Measurements from ENCODE around the gene EIF1AD. TPM values are rescaled to one million over a fixed set of nuclear protein-coding genes. Genes with fewer than 3 reads are reported as not detected.

Gene EIF1AD
- total RNA-seq, 1 experiment from 2014 or later = 77.0 TPM

DNA sequence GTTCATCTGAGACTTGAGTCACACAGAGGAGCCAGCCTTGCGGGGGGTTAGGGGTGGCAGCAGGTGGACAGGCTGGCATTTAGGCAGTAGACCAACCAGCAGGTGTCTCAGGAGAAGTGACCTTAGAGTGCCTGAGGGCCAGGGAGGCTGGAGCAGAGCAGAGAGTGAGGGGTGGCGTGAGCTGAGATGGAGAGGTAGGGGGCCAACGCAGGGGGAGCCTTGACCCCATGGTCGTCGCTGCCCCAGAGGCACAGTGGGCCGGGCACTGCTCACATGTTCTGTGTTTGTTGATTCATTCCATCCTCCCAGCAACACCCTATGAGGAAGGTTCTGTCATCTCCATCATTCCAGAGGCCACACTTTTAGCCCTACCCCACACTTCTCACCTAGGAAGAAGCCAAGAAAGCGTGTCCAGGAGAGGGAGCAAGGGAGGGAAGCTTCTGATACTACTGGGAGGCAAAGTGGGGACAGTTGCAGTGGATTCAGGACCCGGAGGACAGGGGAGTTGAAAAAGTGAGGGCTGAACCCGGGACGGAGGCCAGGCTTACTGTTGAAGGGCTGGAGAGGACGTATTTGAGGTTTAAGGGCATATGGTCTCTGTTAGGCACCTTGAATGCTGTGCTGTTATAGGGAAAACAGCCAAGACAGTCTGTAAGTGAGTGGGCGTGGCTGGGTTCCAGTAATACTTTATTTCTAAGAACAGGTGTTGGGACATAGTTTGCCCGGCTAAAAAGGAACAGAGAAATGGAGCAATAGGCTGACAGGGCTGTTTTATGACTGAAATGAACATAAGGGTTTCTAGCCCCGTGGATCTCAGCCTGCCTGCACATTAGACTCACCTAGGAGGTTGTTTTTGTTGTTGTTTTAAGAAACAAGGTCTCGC lies 33.1 kb downstream of the EIF1AD start:
- intact Hi-C loops (cut with micrococcal nuclease) = no loop called here
- H3K9ac ChIP-seq (ENCODE audit: low read length) = no peak overlapping the region
- peak; percentile 21 for DNase-seq

DNA sequence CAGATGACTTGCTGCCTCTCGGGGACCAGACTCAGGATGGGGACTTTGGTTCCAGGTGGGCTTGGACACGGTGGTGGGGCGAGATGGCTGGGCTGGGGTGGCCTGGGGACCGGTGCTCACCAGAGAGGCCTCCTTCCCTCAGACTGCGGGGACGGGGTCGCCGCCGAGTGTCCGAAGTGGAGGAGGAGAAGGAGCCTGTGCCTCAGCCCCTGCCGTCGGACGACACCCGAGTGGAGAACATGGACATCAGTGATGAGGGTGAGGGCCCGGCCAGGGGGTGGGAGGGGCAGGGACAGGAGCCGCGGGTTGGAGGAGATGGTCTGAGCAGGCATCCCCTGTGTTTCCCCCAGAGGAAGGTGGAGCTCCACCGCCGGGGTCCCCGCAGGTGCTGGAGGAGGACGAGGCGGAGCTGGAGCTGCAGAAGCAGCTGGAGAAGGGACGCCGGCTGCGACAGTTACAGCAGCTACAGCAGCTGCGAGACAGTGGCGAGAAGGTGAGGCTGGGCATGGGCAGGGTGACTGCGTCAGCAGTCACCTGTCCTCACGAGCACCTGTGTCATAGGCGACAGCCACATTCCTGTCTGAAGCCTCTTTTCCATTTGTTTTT lies 34.5 kb downstream of the EIF1AD start:
- no peak for ATAC-seq
- no TSS peak for BruUV-seq (replicated peaks)
- no peaks in the 10 kb centered on the region for H3K27me3 ChIP-seq (ENCODE audit: low read length)
- H3K9me3 ChIP-seq (ENCODE audit: low read length) = no peaks in the 10 kb centered on the region
- H3K4me2 ChIP-seq (ENCODE audit: low read length) = no peak overlapping the region
- H3F3A ChIP-seq (ENCODE audit: low read length, unreplicated experiment) = no peaks in the 10 kb centered on the region
- no peak overlapping the region for H3K9ac ChIP-seq (ENCODE audit: low read length)
- ChIA-PET POLR2A (ENCODE audit: unreplicated experiment) (no interaction called here), CTCF (no interaction called here)
- intact Hi-C loops (cut with micrococcal nuclease) = no loop called here
- H3K36me3 ChIP-seq (ENCODE audit: low read depth, low read length) = peaks cover 58% of the 10 kb centered on the region
- H3K4me1 ChIP-seq (ENCODE audit: insufficient read depth, low read length) = peaks cover 8% of the 10 kb centered on the region
- H3K9me2 ChIP-seq (replicated peaks; ENCODE audit: low read length) = no peaks in the 10 kb centered on the region
- TF ChIP-seq EZH2 (IDR thresholded peaks at IDR 0.05; ENCODE audit: low read length, unreplicated experiment) = no peak
- no peak for TF ChIP-seq EZH2phosphoT487 (IDR thresholded peaks at IDR 0.05; ENCODE audit: borderline replicate concordance, low read length)
- TF ChIP-seq CTCF (conservative IDR thresholded peaks at IDR 0.05; ENCODE audit: low read depth, low read length) = no peak
- H3K4me3 ChIP-seq (ENCODE audit: low read length) = no peak overlapping the region
- H3K27ac ChIP-seq (ENCODE audit: low read length) = no peak overlapping the region
- H3K79me2 ChIP-seq (ENCODE audit: low read length) = peaks cover 29% of the 10 kb centered on the region
- DNase-seq = no peak
- no peak overlapping the region for H2AFZ ChIP-seq (ENCODE audit: low read length)
- H4K20me1 ChIP-seq (ENCODE audit: low read length) = peaks cover 5% of the 10 kb centered on the region; the same call in 1 of the 2 replicates

More for the DNA sequence above, 33.1 kb downstream of the EIF1AD start:
- no peaks in the 10 kb centered on the region for H3K9me2 ChIP-seq (replicated peaks; ENCODE audit: low read length)
- TF ChIP-seq EZH2 (IDR thresholded peaks at IDR 0.05; ENCODE audit: low read length, unreplicated experiment) = no peak
- TF ChIP-seq EZH2phosphoT487 (IDR thresholded peaks at IDR 0.05; ENCODE audit: borderline replicate concordance, low read length) = no peak
- TF ChIP-seq CTCF (conservative IDR thresholded peaks at IDR 0.05; ENCODE audit: low read depth, low read length) = peak; percentile 35; the same call in 1 of the 2 replicates
- no peaks in the 10 kb centered on the region for H3K9me3 ChIP-seq (ENCODE audit: low read length)
- BruUV-seq (replicated peaks) = no TSS peak
- POLR2A ChIA-PET (ENCODE audit: unreplicated experiment) = no interaction called here
- peaks cover 60% of the 10 kb centered on the region for H3K36me3 ChIP-seq (ENCODE audit: low read depth, low read length)
- H3K27ac ChIP-seq (ENCODE audit: low read length) = no peak overlapping the region
- H3K4me1 ChIP-seq (ENCODE audit: insufficient read depth, low read length) = peaks cover 6% of the 10 kb centered on the region; the same call in 1 of the 2 replicates
- no peak overlapping the region for H3K4me3 ChIP-seq (ENCODE audit: low read length)
- H3K4me2 ChIP-seq (ENCODE audit: low read length) = no peak overlapping the region
- no peaks in the 10 kb centered on the region for H3F3A ChIP-seq (ENCODE audit: low read length, unreplicated experiment)
- CTCF ChIA-PET = no interaction called here
- peaks cover 15% of the 10 kb centered on the region for H3K79me2 ChIP-seq (ENCODE audit: low read length)
- no peak overlapping the region for H2AFZ ChIP-seq (ENCODE audit: low read length)
- no peak for ATAC-seq
- H3K27me3 ChIP-seq (ENCODE audit: low read length) = no peaks in the 10 kb centered on the region
- 0 out of 2 replicates have a peak, but pooled peaks cover 1% of the 10 kb centered on the region for H4K20me1 ChIP-seq (ENCODE audit: low read length)
